HG02642 (cell line): ENCODE results near the gene NYNRIN.
A peak's percentile ranks its signal among the peaks of the same experiment; 100 is the strongest.
"Not testable (repeated sequence)": the region's sequence is repeated elsewhere in the genome, so short reads cannot be mapped to it uniquely, and the experiment has no call there.

Experiments
- ATAC-seq: cut with Tn5 transposase; IDR thresholded peaks from one replicate; pipeline ENCODE4 v1.9.1; 2021; ENCODE audit warnings: mild to moderate bottlenecking; ENCODE audit not compliant: unreplicated experiment, poor library complexity

NYNRIN gene

GRCh38 chr14:24440606-24441399 is 42.0 kb downstream of the NYNRIN start:
- no peak for ATAC-seq

- ATAC-seq: no peak
These were observed 42.7 kb downstream of the NYNRIN start for GRCh38 chr14:24441485-24441884.

GRCh38 chr14:24441904-24442239 is 43.1 kb downstream of the NYNRIN start:
- ATAC-seq: no peak

GRCh38 chr14:24442240-24443052 is 43.6 kb downstream of the NYNRIN start, which contains the start of gene SDR39U1:
Gene SDR39U1 (minus strand): TSS chr14:24442776. CDS start chr14:24442769, 7 bp downstream.
- peak; percentile 92 for ATAC-seq

- ATAC-seq: no peak
These were observed 44.4 kb downstream of the NYNRIN start for GRCh38 chr14:24443053-24443665.

GRCh38 chr14:24450828-24451227 is 52.0 kb downstream of the NYNRIN start:
- ATAC-seq: not testable (repeated sequence)

- no peak for ATAC-seq
These were observed 58.2 kb downstream of the NYNRIN start for GRCh38 chr14:24456980-24457379.

- ATAC-seq: no peak
These were observed 59.9 kb downstream of the NYNRIN start for GRCh38 chr14:24458736-24459135.

- no peak for ATAC-seq
These were observed 60.5 kb downstream of the NYNRIN start for GRCh38 chr14:24459331-24459730.

GRCh38 chr14:24461336-24461735 is 62.5 kb downstream of the NYNRIN start:
- ATAC-seq: no peak

GRCh38 chr14:24463017-24463883 is 64.4 kb downstream of the NYNRIN start:
- peak; percentile 44 for ATAC-seq

- no peak for ATAC-seq
These were observed 65.3 kb downstream of the NYNRIN start for GRCh38 chr14:24463884-24464785.

GRCh38 chr14:24465368-24465767 is 66.6 kb downstream of the NYNRIN start:
- ATAC-seq: no peak

GRCh38 chr14:24465805-24466204 is 67.0 kb downstream of the NYNRIN start:
- ATAC-seq: no peak
